ENCODE measurements around the gene STUB1.

STUB1 gene

GRCh38 chr16:668519-669171, 11.6 kb upstream of the STUB1 start:
- Mint-ChIP-seq H3K27me3 (no peaks in the 10 kb centered on the region), H3K4me1 (ENCODE audit: low read depth) (peaks cover 14% of the 10 kb centered on the region), H3K36me3 (ENCODE audit: low read depth) (peaks cover 16% of the 10 kb centered on the region), H3K4me3 (peak overlapping the region; percentile 77), H3K9me3 (no peaks in the 10 kb centered on the region), H3K27ac (peak overlapping the region; percentile 45)

- Mint-ChIP-seq H3K9me3 (no peaks in the 10 kb centered on the region), H3K27me3 (no peaks in the 10 kb centered on the region), H3K4me1 (ENCODE audit: low read depth) (peaks cover 14% of the 10 kb centered on the region), H3K4me3 (peak overlapping the region; percentile 77), H3K36me3 (ENCODE audit: low read depth) (peaks cover 16% of the 10 kb centered on the region), H3K27ac (no peak overlapping the region)
Measured at GRCh38 chr16:669666-670065, 10.5 kb upstream of the STUB1 start.

- Mint-ChIP-seq H3K4me3 (peak overlapping the region; percentile 77), H3K27ac (no peak overlapping the region), H3K4me1 (ENCODE audit: low read depth) (peaks cover 18% of the 10 kb centered on the region), H3K9me3 (no peaks in the 10 kb centered on the region), H3K27me3 (no peaks in the 10 kb centered on the region), H3K36me3 (ENCODE audit: low read depth) (peaks cover 16% of the 10 kb centered on the region)
Measured at GRCh38 chr16:670485-671352, 9.5 kb upstream of the STUB1 start.

GRCh38 chr16:671353-672131, 8.7 kb upstream of the STUB1 start:
- H3K4me1 Mint-ChIP-seq (ENCODE audit: low read depth), result peaks cover 18% of the 10 kb centered on the region
- H3K9me3 Mint-ChIP-seq, result no peaks in the 10 kb centered on the region

GRCh38 chr16:672371-672770, 7.8 kb upstream of the STUB1 start:
- H3K27me3 Mint-ChIP-seq, result no peaks in the 10 kb centered on the region
- H3K4me3 Mint-ChIP-seq, result no peak overlapping the region
- peaks cover 18% of the 10 kb centered on the region for H3K4me1 Mint-ChIP-seq (ENCODE audit: low read depth)
- H3K36me3 Mint-ChIP-seq (ENCODE audit: low read depth), result peaks cover 16% of the 10 kb centered on the region
- no peak overlapping the region for H3K27ac Mint-ChIP-seq
- H3K9me3 Mint-ChIP-seq, result no peaks in the 10 kb centered on the region

More at GRCh38 chr16:671353-672131, 8.7 kb upstream of the STUB1 start:
- peaks cover 16% of the 10 kb centered on the region for H3K36me3 Mint-ChIP-seq (ENCODE audit: low read depth)
- H3K4me3 Mint-ChIP-seq, result no peak overlapping the region
- no peaks in the 10 kb centered on the region for H3K27me3 Mint-ChIP-seq
- no peak overlapping the region for H3K27ac Mint-ChIP-seq

- Mint-ChIP-seq H3K27ac (no peak overlapping the region), H3K36me3 (ENCODE audit: low read depth) (peaks cover 16% of the 10 kb centered on the region)
Measured at GRCh38 chr16:672851-673250, 7.4 kb upstream of the STUB1 start.

GRCh38 chr16:673399-673991, 6.7 kb upstream of the STUB1 start:
- Mint-ChIP-seq H3K27ac (no peak overlapping the region), H3K4me3 (no peak overlapping the region), H3K27me3 (no peaks in the 10 kb centered on the region), H3K9me3 (no peaks in the 10 kb centered on the region), H3K36me3 (ENCODE audit: low read depth) (peaks cover 16% of the 10 kb centered on the region), H3K4me1 (ENCODE audit: low read depth) (peaks cover 14% of the 10 kb centered on the region)

More at GRCh38 chr16:672851-673250, 7.4 kb upstream of the STUB1 start:
- no peaks in the 10 kb centered on the region for H3K9me3 Mint-ChIP-seq
- H3K4me1 Mint-ChIP-seq (ENCODE audit: low read depth), result peaks cover 14% of the 10 kb centered on the region
- no peak overlapping the region for H3K4me3 Mint-ChIP-seq
- H3K27me3 Mint-ChIP-seq, result no peaks in the 10 kb centered on the region

GRCh38 chr16:674214-674881, 5.9 kb upstream of the STUB1 start:
- peaks cover 16% of the 10 kb centered on the region for H3K36me3 Mint-ChIP-seq (ENCODE audit: low read depth)
- no peaks in the 10 kb centered on the region for H3K27me3 Mint-ChIP-seq
- no peak overlapping the region for H3K27ac Mint-ChIP-seq
- H3K4me1 Mint-ChIP-seq (ENCODE audit: low read depth), result peaks cover 10% of the 10 kb centered on the region
- H3K4me3 Mint-ChIP-seq, result no peak overlapping the region
- H3K9me3 Mint-ChIP-seq, result no peaks in the 10 kb centered on the region

- Mint-ChIP-seq H3K4me1 (ENCODE audit: low read depth) (peaks cover 8% of the 10 kb centered on the region), H3K27me3 (no peaks in the 10 kb centered on the region), H3K9me3 (no peaks in the 10 kb centered on the region), H3K36me3 (ENCODE audit: low read depth) (peaks cover 11% of the 10 kb centered on the region), H3K27ac (no peak within 1 kb of the TSS), H3K4me3 (no peak within 1 kb of the TSS)
Measured at GRCh38 chr16:674968-675883, 5.0 kb upstream of the STUB1 start, which contains the start of gene RHBDL1. Gene RHBDL1, plus strand, starts transcription at chr16:675671. Its CDS starts 120 bp downstream, at chr16:675791.

GRCh38 chr16:675884-676564, 4.2 kb upstream of the STUB1 start:
- Mint-ChIP-seq H3K27ac (no peak overlapping the region), H3K36me3 (ENCODE audit: low read depth) (peaks cover 10% of the 10 kb centered on the region), H3K9me3 (no peaks in the 10 kb centered on the region), H3K4me3 (no peak overlapping the region), H3K4me1 (ENCODE audit: low read depth) (peaks cover 9% of the 10 kb centered on the region), H3K27me3 (no peaks in the 10 kb centered on the region)

GRCh38 chr16:676565-676902, 3.7 kb upstream of the STUB1 start:
- Mint-ChIP-seq H3K4me1 (ENCODE audit: low read depth) (peaks cover 14% of the 10 kb centered on the region), H3K9me3 (no peaks in the 10 kb centered on the region), H3K27me3 (no peaks in the 10 kb centered on the region), H3K36me3 (ENCODE audit: low read depth) (peaks cover 13% of the 10 kb centered on the region), H3K27ac (no peak overlapping the region), H3K4me3 (no peak overlapping the region)

GRCh38 chr16:676913-677312, 3.3 kb upstream of the STUB1 start:
- Mint-ChIP-seq H3K9me3 (no peaks in the 10 kb centered on the region), H3K36me3 (ENCODE audit: low read depth) (peaks cover 17% of the 10 kb centered on the region), H3K4me3 (no peak overlapping the region), H3K27me3 (no peaks in the 10 kb centered on the region), H3K27ac (no peak overlapping the region), H3K4me1 (ENCODE audit: low read depth) (peaks cover 18% of the 10 kb centered on the region)
